HG03460 (cell line): ENCODE data around the gene UBE2G1.

Experiments
- ATAC-seq: cut with Tn5 transposase; IDR thresholded peaks from one replicate; pipeline ENCODE4 v1.9.1; 2021; ENCODE audit not compliant: unreplicated experiment

UBE2G1 gene

GRCh38 chr17:4309897-4310296, 56.6 kb downstream of the UBE2G1 start:
- ATAC-seq: no peak

DNA sequence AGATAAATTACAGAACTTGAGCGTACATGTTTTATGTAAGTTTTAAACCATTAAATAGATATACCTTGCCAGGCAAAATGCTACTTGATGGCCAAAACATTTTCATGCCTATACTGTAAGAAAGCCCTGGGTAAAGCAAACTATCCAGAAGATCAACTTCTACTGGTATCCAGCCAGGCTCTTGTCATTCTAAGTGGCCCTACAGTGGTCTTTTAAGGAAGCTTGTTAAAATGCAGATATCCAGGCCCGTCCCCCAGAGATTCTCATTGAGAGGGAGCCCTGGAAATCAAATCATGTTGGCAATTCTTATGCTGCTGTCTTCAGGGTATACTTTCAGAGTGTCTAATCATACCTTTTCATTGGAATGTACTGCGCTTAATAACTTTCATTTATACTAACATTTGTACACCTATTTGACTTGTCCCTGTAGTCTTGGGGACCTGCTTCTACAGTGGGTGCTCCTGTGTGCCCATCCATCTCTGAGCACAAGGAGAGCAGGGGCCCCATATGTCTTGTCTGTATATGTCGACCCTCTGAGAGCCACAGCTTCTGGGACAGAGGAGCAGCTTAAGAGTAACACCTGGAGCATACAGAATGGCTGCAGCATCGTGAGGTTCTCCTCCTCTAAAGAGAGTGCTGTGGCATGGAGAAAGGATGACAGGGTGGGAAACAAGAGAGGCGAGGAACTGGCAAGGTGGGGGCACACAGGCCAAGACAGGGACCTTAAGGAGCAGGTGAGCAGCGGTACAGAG, 59.1 kb downstream of the UBE2G1 start:
- ATAC-seq: no peak

DNA sequence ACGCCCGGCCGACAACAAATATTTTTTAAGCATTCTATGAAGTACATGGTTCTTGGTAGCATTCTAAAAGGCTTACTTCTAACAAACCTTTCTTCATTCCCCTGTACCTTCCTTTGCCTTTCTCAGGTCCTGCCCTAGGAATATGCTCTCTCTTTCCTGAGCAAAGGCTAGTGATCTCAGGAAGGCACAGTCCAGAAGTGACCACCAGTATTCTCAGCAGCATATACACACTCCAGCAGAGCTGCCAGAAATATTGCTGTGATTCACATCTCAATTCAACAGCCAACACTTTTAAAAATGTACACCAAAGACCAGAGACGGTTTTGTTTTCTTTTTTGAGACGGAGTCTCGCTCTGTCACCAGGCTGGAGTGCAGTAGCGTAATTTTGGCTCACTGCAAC, 61.3 kb downstream of the UBE2G1 start:
- ATAC-seq: no peak

- ATAC-seq: no peak
Measured at GRCh38 chr17:4304417-4305027, 62.0 kb downstream of the UBE2G1 start.

DNA sequence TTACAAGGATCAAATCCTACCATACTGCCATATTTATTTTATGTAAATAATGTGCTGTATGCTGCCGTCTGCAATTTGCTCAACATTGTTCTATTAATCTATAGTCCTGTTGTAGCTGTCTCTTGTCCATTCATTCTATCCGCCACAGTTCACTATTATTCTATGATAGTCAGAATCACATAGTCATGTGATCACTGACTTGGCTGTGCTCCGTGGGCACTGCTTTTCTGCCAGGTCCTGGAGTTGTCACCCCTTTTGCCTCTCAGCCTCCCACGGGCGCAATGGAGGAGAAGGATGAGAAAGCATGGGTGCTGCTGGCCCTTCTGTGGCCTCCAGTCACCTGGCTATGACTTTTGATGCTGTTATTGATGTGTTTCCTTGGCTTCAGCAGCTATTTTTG, 65.4 kb downstream of the UBE2G1 start:
- no peak for ATAC-seq

- no peak for ATAC-seq
Measured at GRCh38 chr17:4297351-4297750, 69.1 kb downstream of the UBE2G1 start.

- ATAC-seq: no peak
Measured at GRCh38 chr17:4295686-4296085, 70.8 kb downstream of the UBE2G1 start.

GRCh38 chr17:4293572-4293971, 72.9 kb downstream of the UBE2G1 start:
- no peak for ATAC-seq

- no peak for ATAC-seq
Measured at GRCh38 chr17:4287710-4288109, 78.8 kb downstream of the UBE2G1 start.

- no peak for ATAC-seq
Measured at GRCh38 chr17:4276514-4276913, 90.0 kb downstream of the UBE2G1 start.

DNA sequence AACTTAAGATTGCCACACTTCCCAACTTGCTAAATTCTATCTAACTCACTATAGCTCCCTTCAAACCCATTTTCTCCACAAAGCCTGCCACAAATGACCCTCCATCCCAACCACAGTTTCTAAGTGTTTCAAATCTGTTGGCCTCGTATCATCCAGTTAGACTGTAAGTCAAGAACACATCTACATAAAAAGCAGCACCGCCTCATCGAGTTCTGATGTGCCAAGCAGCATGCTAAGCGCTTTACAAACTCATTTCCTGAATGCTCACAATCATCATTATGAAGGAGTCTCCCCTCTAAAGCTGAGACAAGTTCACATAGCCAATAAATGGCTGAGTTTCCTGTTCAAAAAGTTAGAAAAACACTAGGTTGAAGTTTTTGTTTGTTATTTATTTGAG, 93.5 kb downstream of the UBE2G1 start:
- ATAC-seq: no peak

DNA sequence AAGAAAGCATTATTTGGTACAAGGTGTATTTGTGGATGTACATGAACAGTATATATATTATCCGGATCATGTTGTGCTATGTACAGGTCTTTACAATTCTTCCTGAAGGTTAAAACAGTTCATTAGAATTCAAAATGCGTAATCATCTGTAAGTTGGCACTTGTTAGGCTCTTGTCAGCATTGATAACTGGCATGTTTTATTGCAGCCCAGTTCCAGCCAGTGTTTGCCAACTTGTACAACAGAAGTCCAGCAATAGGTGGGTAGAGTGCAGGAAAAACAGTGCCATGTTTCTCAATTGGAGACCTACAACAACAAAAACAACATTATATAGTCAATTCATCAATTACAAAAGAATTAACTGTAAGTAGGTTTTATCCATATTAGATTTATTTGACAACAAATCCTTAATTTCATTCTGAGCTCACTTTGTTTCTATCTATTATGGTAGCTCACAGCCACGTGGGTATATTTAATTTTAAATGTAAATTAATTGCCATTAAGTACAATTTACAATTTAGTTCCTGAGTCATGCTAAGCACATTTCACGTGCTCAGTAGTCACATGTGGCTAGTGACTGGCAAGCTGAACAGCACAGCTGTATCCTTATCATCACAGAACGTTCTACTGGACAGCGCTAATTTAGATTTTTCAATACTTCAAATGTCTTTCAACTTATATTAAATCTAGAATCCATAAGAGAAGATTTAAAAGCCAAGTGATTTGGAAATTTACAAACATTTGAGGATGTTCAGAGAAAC, 94.1 kb downstream of the UBE2G1 start:
- ATAC-seq: no peak

DNA sequence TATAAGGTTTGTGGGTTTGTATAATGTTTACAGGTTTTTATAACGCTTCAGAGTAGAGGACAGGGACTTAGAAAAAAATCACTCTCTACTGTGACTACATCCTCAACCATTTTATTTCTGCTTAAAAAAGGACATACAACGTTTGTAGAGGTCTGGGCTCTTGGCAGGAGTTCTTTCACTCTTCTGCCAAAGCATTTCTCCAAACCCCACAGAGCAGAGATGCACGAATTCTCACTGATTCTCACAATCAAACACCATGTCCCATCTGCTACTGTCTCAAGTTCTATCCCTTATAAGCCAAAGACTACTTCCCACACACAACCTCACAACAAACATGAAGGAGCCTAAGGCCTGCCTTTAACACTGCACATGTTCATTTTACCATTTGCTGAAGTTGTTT, 95.7 kb downstream of the UBE2G1 start:
- no peak for ATAC-seq

DNA sequence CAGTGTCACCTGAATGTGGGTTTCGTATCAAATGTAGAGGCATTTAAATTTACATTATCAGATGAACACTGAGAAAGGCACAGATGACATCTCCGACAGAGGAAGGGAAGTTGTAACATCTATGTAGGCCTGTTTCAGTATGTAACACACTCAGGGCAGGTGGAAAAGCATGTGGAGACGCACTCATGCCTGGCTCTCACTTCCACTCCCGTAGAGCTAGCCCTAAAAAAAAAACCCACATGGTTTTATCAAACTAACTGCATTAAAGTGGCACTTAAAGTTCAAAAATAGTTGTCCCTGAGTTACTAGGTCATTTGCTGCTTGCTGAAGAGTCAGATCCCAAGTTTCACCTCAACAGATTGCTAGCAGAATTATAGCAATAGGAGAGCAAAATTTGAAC, 96.6 kb downstream of the UBE2G1 start:
- ATAC-seq: no peak

DNA sequence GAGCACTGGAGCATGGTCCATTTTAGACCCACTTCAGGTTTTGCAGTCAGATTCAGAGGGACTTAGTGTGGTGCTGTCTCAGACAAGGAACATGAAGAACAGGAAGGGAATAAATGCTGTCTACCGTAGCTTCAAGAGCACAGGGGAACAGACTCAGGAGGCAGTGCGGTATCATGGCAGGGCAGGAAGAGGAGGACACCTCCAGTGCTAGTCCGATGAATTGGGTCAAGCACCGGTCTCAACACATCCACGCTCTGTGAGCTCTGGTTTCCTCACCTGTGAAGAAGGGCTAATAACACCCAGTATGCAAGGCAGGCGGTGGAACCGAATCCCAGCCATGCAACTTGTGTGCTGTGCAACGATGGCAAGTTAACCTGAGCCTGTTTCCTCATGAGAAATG, 99.1 kb downstream of the UBE2G1 start:
- no peak for ATAC-seq

GRCh38 chr17:4266550-4266949, 99.9 kb downstream of the UBE2G1 start:
- no peak for ATAC-seq

GRCh38 chr17:4263282-4264215, 102.9 kb downstream of the UBE2G1 start, which contains the start of gene ANKFY1:
TSS of gene ANKFY1 (minus strand) at chr17:4263979. CDS start at chr17:4263941, 38 bp downstream.
- peak; percentile 86 for ATAC-seq

DNA sequence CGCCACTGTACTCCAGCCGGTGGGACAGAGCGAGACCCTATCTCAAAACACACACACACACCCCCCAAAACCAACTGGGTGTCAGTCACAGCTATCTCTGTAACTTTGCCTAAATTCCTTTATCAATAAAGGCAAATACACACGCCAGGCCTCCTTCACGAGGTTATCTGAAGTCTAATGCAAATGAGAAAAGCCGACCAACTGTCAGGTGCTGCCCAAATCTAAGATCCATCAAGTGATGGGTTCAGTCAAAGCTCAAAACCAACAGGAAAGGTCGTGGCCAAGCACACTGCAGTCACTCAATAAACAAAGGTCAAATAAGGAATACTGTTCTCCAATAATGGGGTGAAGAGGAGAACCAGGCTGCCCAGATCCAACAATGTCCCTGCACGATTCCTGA, 103.8 kb downstream of the UBE2G1 start:
- ATAC-seq: no peak

GRCh38 chr17:4261452-4261851, 105.0 kb downstream of the UBE2G1 start:
- no peak for ATAC-seq

GRCh38 chr17:4258867-4259266, 107.6 kb downstream of the UBE2G1 start:
- ATAC-seq: no peak

- ATAC-seq: no peak
Measured at GRCh38 chr17:4256952-4257351, 109.5 kb downstream of the UBE2G1 start.
